Panc1 (cell line): ENCODE measurements around the gene LHFPL3. TPM values are rescaled to one million over a fixed set of nuclear protein-coding genes. Genes with fewer than 3 reads are reported as not detected.

ENCODE experiments used
- ATAC-seq: fragments of 200-7000 bp; cut with Tn5 transposase; 2 replicates; pipeline ENCODE4 v1.9.1; 2020; ENCODE audit warnings: mild to moderate bottlenecking, moderate library complexity
- BruUV-seq: library from RNA; stranded (reverse); fragments of 400-500 nt; replicated peaks from 2 replicates; lab custom pipeline; 2021; lab: Mats Ljungman, UMichigan
- CTCF ChIA-PET: fragments of 300-600 bp; sonication (Branson Sonifier 250); formaldehyde crosslinking; loops from one replicate; lab custom pipeline; 2022; ENCODE audit warnings: antibody characterized with exemption; lab: Charles Lee
- POLR2A ChIA-PET: fragments of 300-600 bp; sonication (Branson Sonifier 250); formaldehyde crosslinking; loops from one replicate; lab custom pipeline; 2022; ENCODE audit warnings: antibody characterized with exemption; lab: Charles Lee
- DNase-seq: peaks from one replicate; pipeline ENCODE4 v3.0.0-alpha.2; 2010; ENCODE audit warnings: low read depth, low spot score
- H3K27ac ChIP-seq: 2 replicates; pipeline ENCODE4 v1.5.1; 2011; ENCODE audit warnings: mild to moderate bottlenecking, low read length, inconsistent platforms
- H3K27me3 ChIP-seq: fragments of 200-500 bp; sonication (Bioruptor generic); 2 replicates; pipeline ENCODE4 v1.6.0; 2014; ENCODE audit warnings: low read length, inconsistent platforms; ENCODE audit not compliant: control insufficient read depth, insufficient read depth
- H3K36me3 ChIP-seq: fragments of 200-500 bp; sonication (Bioruptor generic); 2 replicates; pipeline ENCODE4 v1.5.1; 2014; ENCODE audit warnings: inconsistent platforms, mild to moderate bottlenecking, low read length, moderate library complexity; ENCODE audit not compliant: control insufficient read depth, insufficient read depth
- H3K4me1 ChIP-seq: 2 replicates; pipeline ENCODE4 v1.5.1; 2011; ENCODE audit warnings: inconsistent platforms, mild to moderate bottlenecking, low read length, moderate library complexity; ENCODE audit not compliant: control insufficient read depth, insufficient read depth
- H3K4me3 ChIP-seq, 2 experiments: 2 replicates each; pipeline ENCODE4 v1.5.1; 2011 to 2012; ENCODE audit warnings: low read depth in 2 of 2, low read length in 2 of 2, mild to moderate bottlenecking in 2 of 2, inconsistent platforms in 1 of 2, moderate library complexity in 1 of 2
- H3K9me3 ChIP-seq: fragments of 200-500 bp; sonication (Bioruptor generic); 2 replicates; pipeline ENCODE4 v1.5.1; 2014; ENCODE audit warnings: low read depth, mild to moderate bottlenecking, inconsistent platforms, low read length, moderate library complexity; ENCODE audit not compliant: control insufficient read depth, insufficient read depth
- CTCF ChIP-seq: fragments of 450-650 bp; IDR thresholded peaks from 2 replicates; pipeline ENCODE4 v1.5.1; 2017; ENCODE audit warnings: mild to moderate bottlenecking
- POLR2AphosphoS5 ChIP-seq: IDR thresholded peaks from 2 replicates; pipeline ENCODE4 v1.6.1; 2012; ENCODE audit warnings: mild to moderate bottlenecking, low read depth, low read length, moderate library complexity
- REST ChIP-seq, 2 experiments: IDR thresholded peaks; 2 replicates each; pipeline ENCODE4 v1.6.1; 2011 to 2012; ENCODE audit warnings: low read depth in 2 of 2, control low read depth in 1 of 2, low read length in 1 of 2, mild to moderate bottlenecking in 1 of 2, moderate library complexity in 1 of 2; ENCODE audit not compliant: insufficient read depth in 1 of 2
- SIN3A ChIP-seq: IDR thresholded peaks from 2 replicates; pipeline ENCODE4 v1.6.1; 2012; ENCODE audit warnings: low read depth, mild to moderate bottlenecking, low read length, moderate library complexity, borderline replicate concordance; ENCODE audit not compliant: insufficient read depth
- TCF7L2 ChIP-seq: IDR thresholded peaks from 2 replicates; pipeline ENCODE4 v1.6.1; 2011; ENCODE audit warnings: mild to moderate bottlenecking, low read depth, low read length, inconsistent platforms
- in situ Hi-C: cut with HindIII; loops from 2 replicates; pipeline ENCODE4 v1.10.0; 2016; ENCODE audit warnings: low sequenced_read_pairs, low pct_unique_long_range_greater_than_20kb
- intact Hi-C: fragments of 100-400 bp; cut with micrococcal nuclease; formaldehyde crosslinking; loops from one replicate; pipeline ENCODE4 v1.10.0; 2022; ENCODE audit not compliant: unreplicated experiment
- total RNA-seq: library from RNA; stranded (reverse); gene quantifications from one replicate; pipeline ENCODE4 v1.2.1, GENCODE V29; 2021; ENCODE audit not compliant: unreplicated experiment

LHFPL3 gene
- total RNA-seq, 1 experiment from 2014 or later, result not detected

DNA sequence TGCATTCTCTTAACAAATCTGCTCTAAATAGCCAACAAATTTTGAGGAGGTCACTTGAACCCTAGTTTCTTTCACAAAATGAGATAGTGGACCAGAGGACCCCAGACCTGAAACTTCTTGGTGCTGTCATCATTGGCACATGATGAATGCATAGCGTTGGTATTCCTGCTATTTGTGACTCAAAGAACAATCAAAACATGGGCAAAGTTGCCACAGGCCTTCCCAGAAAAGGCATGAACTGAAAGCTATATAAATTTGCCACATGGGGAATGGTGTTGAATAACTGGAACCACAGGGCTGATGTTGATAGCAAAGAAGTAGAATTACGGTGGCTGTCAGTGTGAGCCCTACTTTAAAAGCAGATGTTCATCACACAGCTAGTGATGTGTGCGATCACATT, 465.8 kb downstream of the LHFPL3 start:
- intact Hi-C loops, result no loop called here
- POLR2A ChIA-PET, result no interaction called here
- DNase-seq (no peak), ATAC-seq (no peak)
- CTCF ChIA-PET, result no interaction called here
- TF ChIP-seq TCF7L2, result no peak
- no peak for TF ChIP-seq SIN3A
- TF ChIP-seq CTCF, result no peak
- no peak for TF ChIP-seq REST (IDR thresholded peaks at IDR 0.05; ENCODE audit: insufficient read depth in 1 of 2, low read depth in 2 of 2, low read length in 1 of 2)
- no peak for TF ChIP-seq POLR2AphosphoS5
- Histone ChIP-seq H3K4me1 (no peaks in the 10 kb centered on the region), H3K9me3 (no peaks in the 10 kb centered on the region), H3K36me3 (no peaks in the 10 kb centered on the region), H3K27me3 (peaks cover 5% of the 10 kb centered on the region), H3K4me3 (no peak overlapping the region), H3K27ac (no peak overlapping the region)
- BruUV-seq, result no TSS peak
- in situ Hi-C loops, result no loop called here

DNA sequence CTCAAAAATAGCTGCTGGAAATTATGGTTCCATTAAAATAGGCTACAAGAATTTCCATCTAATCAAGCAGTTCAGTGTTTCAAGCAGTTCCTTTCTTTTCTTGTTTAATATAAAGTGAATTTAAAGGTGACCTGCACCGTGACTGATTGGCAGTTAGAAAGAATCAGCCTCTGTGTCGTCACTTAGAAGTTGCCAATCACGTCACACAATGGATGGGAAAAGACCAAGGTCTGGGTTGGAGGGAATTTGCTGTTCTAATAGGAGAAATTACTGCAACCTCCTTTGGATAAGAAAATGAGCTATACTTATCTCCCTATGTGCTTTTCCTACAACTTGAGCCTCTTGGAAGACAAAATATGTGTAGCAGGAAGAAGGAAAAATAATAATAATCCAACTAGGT, 466.2 kb downstream of the LHFPL3 start:
- DNase-seq, result no peak
- TF ChIP-seq REST (IDR thresholded peaks at IDR 0.05; ENCODE audit: insufficient read depth in 1 of 2, low read depth in 2 of 2, low read length in 1 of 2) (no peak), TCF7L2 (no peak), POLR2AphosphoS5 (no peak), CTCF (no peak), SIN3A (no peak)
- no peak overlapping the region for H3K4me3 ChIP-seq
- POLR2A ChIA-PET, result no interaction called here
- no peaks in the 10 kb centered on the region for H3K36me3 ChIP-seq
- no peaks in the 10 kb centered on the region for H3K9me3 ChIP-seq
- in situ Hi-C loops (no loop called here), intact Hi-C loops (no loop called here)
- no peaks in the 10 kb centered on the region for H3K4me1 ChIP-seq
- BruUV-seq, result no TSS peak
- H3K27me3 ChIP-seq, result peaks cover 5% of the 10 kb centered on the region
- CTCF ChIA-PET, result no interaction called here
- ATAC-seq, result no peak
- H3K27ac ChIP-seq, result no peak overlapping the region
